ENCODE results near the gene OR10V1.

The OR10V1 gene

DNA sequence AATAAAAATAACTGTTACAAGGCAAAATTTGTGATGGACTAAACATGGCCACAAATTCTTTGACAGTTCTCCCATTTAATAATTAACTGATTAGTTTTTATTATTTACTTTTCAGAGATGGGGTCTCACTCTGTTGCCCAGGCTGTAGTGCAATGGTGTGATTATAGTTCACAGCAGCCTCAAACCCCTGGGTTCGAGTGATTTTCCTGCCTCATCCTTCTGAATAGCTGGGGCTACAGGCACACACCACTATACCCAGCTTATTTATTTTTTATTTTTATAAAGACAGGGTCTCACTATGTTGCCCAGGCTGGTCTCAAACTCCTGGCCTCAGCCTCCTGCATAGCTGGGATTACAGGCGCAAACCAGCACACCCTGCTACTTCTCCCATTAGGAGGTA is 40.4 kb downstream of the OR10V1 start:
- Histone ChIP-seq H3K4me1 (ENCODE audit: insufficient read depth, low read length) (peaks cover 13% of the 10 kb centered on the region), H3K27me3 (ENCODE audit: insufficient read depth, low read length, poor library complexity) (no peaks in the 10 kb centered on the region), H3K79me2 (ENCODE audit: insufficient read depth, low read length) (peaks cover 10% of the 10 kb centered on the region), H3K9me3 (ENCODE audit: insufficient read depth, low read length, severe bottlenecking) (no peaks in the 10 kb centered on the region), H3K4me2 (ENCODE audit: insufficient read depth, low read length) (no peak overlapping the region), H3K27ac (ENCODE audit: low read length) (no peak overlapping the region), H3K36me3 (ENCODE audit: insufficient read depth, low read length) (no peaks in the 10 kb centered on the region; the same call in 1 of the 2 replicates), H3K9ac (ENCODE audit: low read depth, low read length) (no peak overlapping the region), H4K20me1 (ENCODE audit: insufficient read depth, low read length) (no peaks in the 10 kb centered on the region), H3K4me3 (ENCODE audit: low read depth in 1 of 2, low read length in 2 of 2) (no peak overlapping the region), H2AFZ (ENCODE audit: low read depth, low read length) (no peak overlapping the region)
- ATAC-seq (ENCODE audit: insufficient read depth, low read depth) (no peak), DNase-seq (no peak)
- no peak for TF ChIP-seq EZH2 (IDR thresholded peaks at IDR 0.05; ENCODE audit: borderline replicate concordance, low read depth, low read length, severe bottlenecking)
- TF ChIP-seq, protein P1, sequence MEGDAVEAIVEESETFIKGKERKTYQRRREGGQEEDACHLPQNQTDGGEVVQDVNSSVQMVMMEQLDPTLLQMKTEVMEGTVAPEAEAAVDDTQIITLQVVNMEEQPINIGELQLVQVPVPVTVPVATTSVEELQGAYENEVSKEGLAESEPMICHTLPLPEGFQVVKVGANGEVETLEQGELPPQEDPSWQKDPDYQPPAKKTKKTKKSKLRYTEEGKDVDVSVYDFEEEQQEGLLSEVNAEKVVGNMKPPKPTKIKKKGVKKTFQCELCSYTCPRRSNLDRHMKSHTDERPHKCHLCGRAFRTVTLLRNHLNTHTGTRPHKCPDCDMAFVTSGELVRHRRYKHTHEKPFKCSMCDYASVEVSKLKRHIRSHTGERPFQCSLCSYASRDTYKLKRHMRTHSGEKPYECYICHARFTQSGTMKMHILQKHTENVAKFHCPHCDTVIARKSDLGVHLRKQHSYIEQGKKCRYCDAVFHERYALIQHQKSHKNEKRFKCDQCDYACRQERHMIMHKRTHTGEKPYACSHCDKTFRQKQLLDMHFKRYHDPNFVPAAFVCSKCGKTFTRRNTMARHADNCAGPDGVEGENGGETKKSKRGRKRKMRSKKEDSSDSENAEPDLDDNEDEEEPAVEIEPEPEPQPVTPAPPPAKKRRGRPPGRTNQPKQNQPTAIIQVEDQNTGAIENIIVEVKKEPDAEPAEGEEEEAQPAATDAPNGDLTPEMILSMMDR (IDR thresholded peaks at IDR 0.05; ENCODE audit: borderline replicate concordance, extremely low read depth, low read length, poor library complexity, severe bottlenecking), result no peak

DNA sequence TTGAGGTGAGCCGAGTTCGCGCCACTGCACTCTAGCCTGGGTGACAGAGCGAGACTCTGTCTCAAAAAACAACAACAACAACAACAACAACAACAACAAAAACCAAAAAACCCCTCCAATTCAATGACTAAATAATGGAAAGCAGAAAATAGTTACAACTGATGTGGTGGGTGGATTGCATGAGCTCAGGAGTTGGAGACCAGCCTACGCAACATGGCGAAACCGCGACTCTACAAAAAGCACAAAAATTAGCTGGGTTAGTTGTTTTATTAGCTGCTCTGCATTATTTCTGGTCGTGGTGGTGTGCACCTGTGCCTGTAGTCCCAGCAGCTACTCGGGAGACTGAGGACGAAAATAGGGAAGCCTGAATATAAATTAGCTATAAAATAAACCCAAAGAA is 42.2 kb downstream of the OR10V1 start:
- Histone ChIP-seq H3K79me2 (ENCODE audit: insufficient read depth, low read length) (peaks cover 28% of the 10 kb centered on the region), H4K20me1 (ENCODE audit: insufficient read depth, low read length) (peaks cover 13% of the 10 kb centered on the region; the same call in 1 of the 2 replicates), H2AFZ (ENCODE audit: low read depth, low read length) (0 out of 2 replicates have a peak overlapping the region, but pooled peaks have one; percentile 5), H3K27ac (ENCODE audit: low read length) (no peak overlapping the region), H3K9ac (ENCODE audit: low read depth, low read length) (no peak overlapping the region), H3K9me3 (ENCODE audit: insufficient read depth, low read length, severe bottlenecking) (no peaks in the 10 kb centered on the region), H3K36me3 (ENCODE audit: insufficient read depth, low read length) (peaks cover 12% of the 10 kb centered on the region), H3K4me1 (ENCODE audit: insufficient read depth, low read length) (peaks cover 30% of the 10 kb centered on the region), H3K27me3 (ENCODE audit: insufficient read depth, low read length, poor library complexity) (no peaks in the 10 kb centered on the region), H3K4me3 (ENCODE audit: low read depth in 1 of 2, low read length in 2 of 2) (no peak overlapping the region), H3K4me2 (ENCODE audit: insufficient read depth, low read length) (no peak overlapping the region)
- no peak for TF ChIP-seq EZH2 (IDR thresholded peaks at IDR 0.05; ENCODE audit: borderline replicate concordance, low read depth, low read length, severe bottlenecking)
- TF ChIP-seq, protein P1 (IDR thresholded peaks at IDR 0.05; ENCODE audit: borderline replicate concordance, extremely low read depth, low read length, poor library complexity, severe bottlenecking), result no peak
- DNase-seq (no peak), ATAC-seq (ENCODE audit: insufficient read depth, low read depth) (no peak)

DNA sequence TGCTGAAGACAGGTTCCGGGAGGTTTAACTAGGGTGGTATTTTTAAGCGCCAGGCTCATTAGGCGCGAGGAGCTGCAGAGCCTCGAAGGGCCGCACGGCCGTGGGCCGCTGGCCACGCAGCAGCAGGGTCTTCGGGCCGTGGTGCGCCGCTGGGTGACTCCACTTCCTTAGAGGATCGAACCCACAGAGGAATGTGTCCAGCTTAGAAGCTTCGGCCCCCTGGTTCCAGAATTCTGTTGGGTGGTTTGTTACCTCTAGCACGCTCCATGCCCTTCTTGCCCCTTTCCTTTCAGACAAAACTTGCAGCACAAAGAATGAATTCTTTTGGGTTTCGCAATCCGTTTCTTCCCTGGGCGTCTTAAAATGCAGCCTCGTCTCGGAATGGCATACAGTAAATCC is 44.0 kb downstream of the OR10V1 start:
- ATAC-seq (ENCODE audit: insufficient read depth, low read depth), result no peak
- no peak for DNase-seq

More for the DNA sequence above, 44.0 kb downstream of the OR10V1 start:
- TF ChIP-seq EZH2 (IDR thresholded peaks at IDR 0.05; ENCODE audit: borderline replicate concordance, low read depth, low read length, severe bottlenecking), result no peak
- TF ChIP-seq, protein P1 (IDR thresholded peaks at IDR 0.05; ENCODE audit: borderline replicate concordance, extremely low read depth, low read length, poor library complexity, severe bottlenecking), result no peak
- H3K27ac ChIP-seq (ENCODE audit: low read length), result peak overlapping the region; percentile 91
- peak overlapping the region; percentile 85 for H2AFZ ChIP-seq (ENCODE audit: low read depth, low read length)
- peak overlapping the region; percentile 95 for H3K4me2 ChIP-seq (ENCODE audit: insufficient read depth, low read length)
- peaks cover 45% of the 10 kb centered on the region for H3K4me1 ChIP-seq (ENCODE audit: insufficient read depth, low read length)
- H3K79me2 ChIP-seq (ENCODE audit: insufficient read depth, low read length), result peaks cover 47% of the 10 kb centered on the region
- H4K20me1 ChIP-seq (ENCODE audit: insufficient read depth, low read length), result peaks cover 16% of the 10 kb centered on the region; the same call in 1 of the 2 replicates
- H3K9me3 ChIP-seq (ENCODE audit: insufficient read depth, low read length, severe bottlenecking), result no peaks in the 10 kb centered on the region
- H3K36me3 ChIP-seq (ENCODE audit: insufficient read depth, low read length), result peaks cover 30% of the 10 kb centered on the region
- H3K9ac ChIP-seq (ENCODE audit: low read depth, low read length), result peak overlapping the region; percentile 78
- peak overlapping the region; percentile 61 to 80; a peak in 3 of 4 replicates for H3K4me3 ChIP-seq (ENCODE audit: low read depth in 1 of 2, low read length in 2 of 2)
- no peaks in the 10 kb centered on the region for H3K27me3 ChIP-seq (ENCODE audit: insufficient read depth, low read length, poor library complexity)
